H9 (cell line): ENCODE data around the gene EME1. TPM values are rescaled to one million over a fixed set of nuclear protein-coding genes. Genes with fewer than 3 reads are reported as not detected.

Experiments used
- DNase-seq: peaks from one replicate; pipeline ENCODE4 v3.0.0-alpha.2; 2017
- H2AFZ ChIP-seq: one replicate; pipeline ENCODE4 v1.6.1; 2013; ENCODE audit warnings: mild to moderate bottlenecking, low read length, control low read depth, moderate library complexity
- H2AK5ac ChIP-seq: 2 replicates; pipeline ENCODE4 v1.6.1; 2013; ENCODE audit warnings: low read length, control low read depth, mixed read lengths; ENCODE audit not compliant: insufficient read length
- H2BK120ac ChIP-seq: one replicate; pipeline ENCODE4 v1.6.1; 2013; ENCODE audit warnings: low read depth, mild to moderate bottlenecking, low read length, control low read depth, inconsistent platforms; ENCODE audit not compliant: poor library complexity, severe bottlenecking
- H2BK12ac ChIP-seq: 2 replicates; pipeline ENCODE4 v1.6.1; 2013; ENCODE audit warnings: low read length, control low read depth, mixed read lengths, low read depth; ENCODE audit not compliant: insufficient read length
- H2BK15ac ChIP-seq: 2 replicates; pipeline ENCODE4 v1.6.1; 2013; ENCODE audit warnings: low read depth, low read length, control low read depth
- H2BK20ac ChIP-seq: one replicate; pipeline ENCODE4 v1.6.1; 2013; ENCODE audit warnings: low read depth, mild to moderate bottlenecking, low read length, control low read depth, inconsistent platforms; ENCODE audit not compliant: poor library complexity, severe bottlenecking
- H2BK5ac ChIP-seq: 2 replicates; pipeline ENCODE4 v1.6.1; 2013; ENCODE audit warnings: low read length, control low read depth, mixed read lengths; ENCODE audit not compliant: insufficient read length
- H3K14ac ChIP-seq: 2 replicates; pipeline ENCODE4 v1.6.1; 2013; ENCODE audit warnings: low read length, control low read depth; ENCODE audit not compliant: insufficient read depth
- H3K18ac ChIP-seq: 2 replicates; pipeline ENCODE4 v1.6.1; 2013; ENCODE audit warnings: low read depth, mild to moderate bottlenecking, mixed read lengths, low read length, control low read depth; ENCODE audit not compliant: insufficient read length
- H3K23ac ChIP-seq: 2 replicates; pipeline ENCODE4 v1.6.1; 2013; ENCODE audit warnings: low read length, control low read depth, mixed read lengths, low read depth; ENCODE audit not compliant: insufficient read length
- H3K23me2 ChIP-seq: 2 replicates; pipeline ENCODE4 v1.6.1; 2013; ENCODE audit warnings: low read depth, mild to moderate bottlenecking, mixed read lengths, low read length, control low read depth; ENCODE audit not compliant: insufficient read length, poor library complexity, severe bottlenecking
- H3K27ac ChIP-seq: 2 replicates; pipeline ENCODE4 v1.5.1; 2013; ENCODE audit warnings: low read length, control low read depth, mixed read lengths, low read depth; ENCODE audit not compliant: insufficient read length
- H3K27me3 ChIP-seq: 2 replicates; pipeline ENCODE4 v1.6.1; 2013; ENCODE audit warnings: low read length, control low read depth, inconsistent platforms; ENCODE audit not compliant: insufficient read depth
- H3K4ac ChIP-seq: 2 replicates; pipeline ENCODE4 v1.6.1; 2013; ENCODE audit warnings: low read depth, mild to moderate bottlenecking, control low read depth, inconsistent platforms, low read length, moderate library complexity
- H3K4me1 ChIP-seq: 2 replicates; pipeline ENCODE4 v1.6.1; 2013; ENCODE audit warnings: low read length, control low read depth, inconsistent platforms; ENCODE audit not compliant: insufficient read depth
- H3K4me2 ChIP-seq: 2 replicates; pipeline ENCODE4 v1.6.1; 2013; ENCODE audit warnings: low read length, control low read depth, mixed read lengths; ENCODE audit not compliant: insufficient read length, insufficient read depth
- H3K56ac ChIP-seq: 2 replicates; pipeline ENCODE4 v1.6.1; 2013; ENCODE audit warnings: low read depth, mild to moderate bottlenecking, mixed read lengths, low read length, control low read depth; ENCODE audit not compliant: insufficient read length
- H3K79me1 ChIP-seq: 2 replicates; pipeline ENCODE4 v1.6.1; 2013; ENCODE audit warnings: low read depth, mild to moderate bottlenecking, moderate library complexity, low read length, control low read depth, inconsistent platforms; ENCODE audit not compliant: insufficient read depth, poor library complexity, severe bottlenecking
- H3K79me2 ChIP-seq: 2 replicates; pipeline ENCODE4 v1.6.1; 2013; ENCODE audit warnings: low read length, control low read depth, inconsistent platforms; ENCODE audit not compliant: insufficient read depth
- H3K9ac ChIP-seq: 2 replicates; pipeline ENCODE4 v1.6.1; 2013; ENCODE audit warnings: low read length, control low read depth, mixed read lengths; ENCODE audit not compliant: insufficient read length; ENCODE audit errors: extremely low read depth
- H3K9me3 ChIP-seq: one replicate; pipeline ENCODE4 v1.6.1; 2013; ENCODE audit warnings: low read depth, low read length, inconsistent platforms; ENCODE audit not compliant: control insufficient read depth
- H3T11ph ChIP-seq: one replicate; pipeline ENCODE4 v1.6.1; 2013; ENCODE audit warnings: mild to moderate bottlenecking, low read length, control low read depth, inconsistent platforms
- H4K20me1 ChIP-seq: one replicate; pipeline ENCODE4 v1.6.1; 2013; ENCODE audit not compliant: control insufficient read depth, insufficient read length, insufficient read depth
- H4K5ac ChIP-seq: 2 replicates; pipeline ENCODE4 v1.6.1; 2013; ENCODE audit warnings: low read depth, mild to moderate bottlenecking, mixed read lengths, low read length, control low read depth; ENCODE audit not compliant: insufficient read length
- H4K8ac ChIP-seq: replicated peaks from 2 replicates; pipeline ENCODE4 v1.6.1; 2013; ENCODE audit warnings: low read length, control low read depth, mixed read lengths, low read depth; ENCODE audit not compliant: insufficient read length
- H4K91ac ChIP-seq: 2 replicates; pipeline ENCODE4 v1.6.1; 2013; ENCODE audit warnings: low read depth, mild to moderate bottlenecking, moderate library complexity, mixed read lengths, low read length, control low read depth; ENCODE audit not compliant: insufficient read length
- H3K27ac Mint-ChIP-seq, 3 experiments: 2 replicates in 2 of 3; 3 replicates in 1 of 3; pipeline ENCODE4 v1.8.0; 2020 to 2021; ENCODE audit warnings: mixed read lengths in 3 of 3, mild to moderate bottlenecking in 1 of 3, moderate library complexity in 1 of 3
- H3K27me3 Mint-ChIP-seq: 2 replicates; pipeline ENCODE4 v1.8.0; 2021; ENCODE audit warnings: low read depth, mild to moderate bottlenecking, moderate library complexity, mixed read lengths
- H3K36me3 Mint-ChIP-seq, 3 experiments: 2 replicates in 2 of 3; 3 replicates in 1 of 3; pipeline ENCODE4 v1.8.0; 2020 to 2021; ENCODE audit warnings: low read depth in 3 of 3, mixed read lengths in 3 of 3; ENCODE audit not compliant: insufficient read depth in 1 of 3
- H3K4me1 Mint-ChIP-seq, 2 experiments: 2 replicates each; pipeline ENCODE4 v1.8.0; 2020; ENCODE audit warnings: mixed read lengths in 2 of 2
- H3K4me3 Mint-ChIP-seq, 2 experiments: 2 replicates in 1 of 2; 3 replicates in 1 of 2; pipeline ENCODE4 v1.8.0; 2020 to 2021; ENCODE audit warnings: mild to moderate bottlenecking in 2 of 2, mixed read lengths in 2 of 2, moderate library complexity in 1 of 2
- H3K9me3 Mint-ChIP-seq, 2 experiments: 2 replicates in 1 of 2; 3 replicates in 1 of 2; pipeline ENCODE4 v1.8.0; 2020; ENCODE audit warnings: mild to moderate bottlenecking in 2 of 2, mixed read lengths in 2 of 2, moderate library complexity in 1 of 2
- CTCF ChIP-seq: fragments of 200-600 bp; sonication (generic); conservative IDR thresholded peaks from 3 replicates; pipeline ENCODE4 v1.8.0; 2021; ENCODE audit warnings: antibody characterized with exemption, mild to moderate bottlenecking
- WGBS: extraction: QIAGEN DNeasy Blood & Tissue Kit; methylation state at CpG from one replicate; pipeline ENCODE4 v1.1.7; 2013; ENCODE audit warnings: missing lambda C conversion rate, low lambda C conversion rate, mixed read lengths; ENCODE audit not compliant: insufficient read length; ENCODE audit errors: extremely low coverage; 5-methylcytosine and 5-hydroxymethylcytosine counted together
- total RNA-seq: library from RNA; stranded (reverse); gene quantifications from 2 replicates; pipeline ENCODE4 v1.2.1, GENCODE V29; 2021

The EME1 gene
- total RNA-seq, 1 experiment from 2014 or later, result 15.1 TPM

GRCh38 chr17:50354776-50355175 is 18.3 kb upstream of the EME1 start:
- no peak overlapping the region for H2BK15ac ChIP-seq
- TF ChIP-seq CTCF, result no peak
- no peak overlapping the region for H3K23ac ChIP-seq
- no peak overlapping the region for H4K91ac ChIP-seq
- WGBS, result no CpG with 5 or more reads among the region's 13 CpGs
- no peaks in the 10 kb centered on the region for H3K79me1 ChIP-seq
- no peak overlapping the region for H2AK5ac ChIP-seq
- H3K4me1 ChIP-seq, result no peaks in the 10 kb centered on the region
- no peak overlapping the region for H3T11ph ChIP-seq
- no peak overlapping the region for H4K5ac ChIP-seq
- no peak overlapping the region for H3K4me2 ChIP-seq
- no peaks in the 10 kb centered on the region for H3K27me3 ChIP-seq
- no peak overlapping the region for H3K18ac ChIP-seq
- no peak overlapping the region for H2BK5ac ChIP-seq
- H4K20me1 ChIP-seq, result no peaks in the 10 kb centered on the region
- H4K8ac ChIP-seq, result no peak overlapping the region
- no peak overlapping the region for H3K27ac ChIP-seq
- no peak overlapping the region for H2BK12ac ChIP-seq
- no peak overlapping the region for H3K14ac ChIP-seq
- no peak overlapping the region for H3K56ac ChIP-seq
- H3K9me3 ChIP-seq, result no peaks in the 10 kb centered on the region
- H3K4ac ChIP-seq, result no peak overlapping the region
- no peaks in the 10 kb centered on the region; a peak in 1 of 5 replicates for H3K9me3 Mint-ChIP-seq
- H3K27ac Mint-ChIP-seq, result no peak overlapping the region; a peak in 1 of 7 replicates
- no peak for DNase-seq
- H3K9ac ChIP-seq, result no peak overlapping the region
- H2BK20ac ChIP-seq, result no peak overlapping the region
- H2BK120ac ChIP-seq, result no peak overlapping the region
- no peaks in the 10 kb centered on the region for H3K23me2 ChIP-seq
- H2AFZ ChIP-seq, result no peak overlapping the region
- H3K4me1 Mint-ChIP-seq, result no peaks in the 10 kb centered on the region; a peak in 1 of 4 replicates
- H3K36me3 Mint-ChIP-seq, result peaks cover 23 to 62% (median 59%) of the 10 kb centered on the region in 3 experiments; a peak in 6 of 7 replicates
- no peak overlapping the region for H3K4me3 Mint-ChIP-seq
- H3K79me2 ChIP-seq, result no peaks in the 10 kb centered on the region
- H3K27me3 Mint-ChIP-seq, result no peaks in the 10 kb centered on the region; the same call in 1 of the 2 replicates
